Astrocyte (in vitro differentiated cells and primary cell): ENCODE measurements around the gene ZNF362. TPM values are rescaled to one million over a fixed set of nuclear protein-coding genes. Genes with fewer than 3 reads are reported as not detected.
A peak's percentile ranks its signal among the peaks of the same experiment; 100 is the strongest.

Source experiments
- DNase-seq: peaks from one replicate; pipeline ENCODE4 v3.0.0-alpha.2; 2010; ENCODE audit warnings: low read depth
- FAIRE-seq: peaks from 2 replicates; lab custom pipeline; 2011; peaks lifted over from hg19 to GRCh38; lab: Jason Lieb, UNC
- H2AFZ ChIP-seq: 2 replicates; pipeline ENCODE4 v1.6.0; 2012; ENCODE audit warnings: low read depth, low read length, inconsistent platforms
- H3K27ac ChIP-seq: 2 replicates; pipeline ENCODE4 v1.5.1; 2011; ENCODE audit warnings: low read depth, low read length, inconsistent platforms
- H3K27me3 ChIP-seq: 2 replicates; pipeline ENCODE4 v1.6.0; 2011; ENCODE audit warnings: low read length, inconsistent platforms; ENCODE audit not compliant: insufficient read depth
- H3K36me3 ChIP-seq: 2 replicates; pipeline ENCODE4 v1.5.1; 2011; ENCODE audit warnings: low read length, inconsistent platforms; ENCODE audit not compliant: insufficient read depth
- H3K4me1 ChIP-seq: 2 replicates; pipeline ENCODE4 v1.5.1; 2011; ENCODE audit warnings: low read length, inconsistent platforms; ENCODE audit not compliant: insufficient read depth
- H3K4me2 ChIP-seq: 2 replicates; pipeline ENCODE4 v1.6.0; 2012; ENCODE audit warnings: low read length, inconsistent platforms
- H3K4me3 ChIP-seq: 2 replicates; pipeline ENCODE4 v1.5.1; 2011; ENCODE audit warnings: low read depth, mild to moderate bottlenecking, low read length, inconsistent platforms; ENCODE audit not compliant: insufficient read depth
- H3K79me2 ChIP-seq: 2 replicates; pipeline ENCODE4 v1.6.0; 2012; ENCODE audit warnings: mild to moderate bottlenecking, low read length, inconsistent platforms; ENCODE audit not compliant: insufficient read depth
- H3K9ac ChIP-seq: 2 replicates; pipeline ENCODE4 v1.6.0; 2012; ENCODE audit warnings: mild to moderate bottlenecking, low read length, inconsistent platforms
- H3K9me3 ChIP-seq: 2 replicates; pipeline ENCODE4 v1.5.1; 2012; ENCODE audit warnings: low read depth, mild to moderate bottlenecking, low read length, inconsistent platforms; ENCODE audit not compliant: insufficient read depth
- H4K20me1 ChIP-seq: 2 replicates; pipeline ENCODE4 v1.6.0; 2012; ENCODE audit warnings: low read length, inconsistent platforms; ENCODE audit not compliant: insufficient read depth
- H3K27ac Mint-ChIP-seq: one replicate; pipeline ENCODE4 v1.8.0; 2021; ENCODE audit warnings: mild to moderate bottlenecking, mixed read lengths; ENCODE audit not compliant: unreplicated experiment
- H3K27me3 Mint-ChIP-seq: one replicate; pipeline ENCODE4 v1.8.0; 2021; ENCODE audit warnings: low read depth, mixed read lengths; ENCODE audit not compliant: unreplicated experiment
- H3K36me3 Mint-ChIP-seq: one replicate; pipeline ENCODE4 v1.8.0; 2021; ENCODE audit warnings: low read depth, mixed read lengths; ENCODE audit not compliant: unreplicated experiment
- H3K4me1 Mint-ChIP-seq: one replicate; pipeline ENCODE4 v1.8.0; 2021; ENCODE audit warnings: low read depth, mixed read lengths; ENCODE audit not compliant: unreplicated experiment
- H3K4me3 Mint-ChIP-seq: one replicate; pipeline ENCODE4 v1.8.0; 2021; ENCODE audit warnings: mild to moderate bottlenecking, moderate library complexity, mixed read lengths; ENCODE audit not compliant: unreplicated experiment
- H3K9me3 Mint-ChIP-seq: one replicate; pipeline ENCODE4 v1.8.0; 2021; ENCODE audit warnings: mild to moderate bottlenecking, mixed read lengths; ENCODE audit not compliant: unreplicated experiment
- EZH2 ChIP-seq: IDR thresholded peaks from 2 replicates; pipeline ENCODE4 v1.6.1; 2012; ENCODE audit warnings: mild to moderate bottlenecking, low read length, inconsistent platforms; ENCODE audit not compliant: insufficient read depth
- total RNA-seq: library from RNA; stranded (reverse); gene quantifications from 2 replicates; pipeline ENCODE4 v1.2.1, GENCODE V29; 2021
- TF ChIP-seq, protein P1 (sequence below): IDR thresholded peaks from 2 replicates; pipeline ENCODE4 v1.5.1; 2011; ENCODE audit warnings: low read depth, mild to moderate bottlenecking, inconsistent platforms, low read length, moderate library complexity; ENCODE audit not compliant: insufficient read depth

The ZNF362 gene
- total RNA-seq, 1 donor from 2014 or later, result 38.7 TPM

DNA sequence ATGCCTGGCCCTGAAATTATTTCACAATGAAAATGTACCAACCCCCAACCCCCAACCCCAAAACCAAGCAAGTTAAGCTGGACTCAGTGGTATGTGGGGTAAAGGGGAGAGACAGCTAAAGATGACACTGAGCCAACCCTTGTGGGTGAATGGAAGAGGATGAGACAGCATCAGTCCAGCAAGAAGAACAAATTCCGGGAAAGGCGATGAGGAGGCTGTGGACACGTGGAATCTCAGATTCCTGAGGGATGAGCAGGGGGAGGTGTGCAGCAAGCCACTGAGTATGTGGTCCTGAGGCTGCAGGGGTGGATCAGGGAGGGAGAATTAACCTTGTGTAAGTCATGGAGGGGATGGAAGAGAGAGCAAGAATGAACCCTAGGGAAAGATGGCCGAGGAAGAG lies 14.4 kb upstream of the ZNF362 start:
- no peaks in the 10 kb centered on the region for H3K79me2 ChIP-seq
- H4K20me1 ChIP-seq, result no peaks in the 10 kb centered on the region
- H3K36me3 Mint-ChIP-seq, result no peaks in the 10 kb centered on the region
- peaks cover 11% of the 10 kb centered on the region for H3K4me1 Mint-ChIP-seq
- no peak overlapping the region for H3K4me2 ChIP-seq
- peaks cover 6% of the 10 kb centered on the region for H3K27me3 ChIP-seq
- no peaks in the 10 kb centered on the region for H3K9me3 ChIP-seq
- no peak overlapping the region for H3K4me3 Mint-ChIP-seq
- H2AFZ ChIP-seq, result no peak overlapping the region
- no peak overlapping the region for H3K4me3 ChIP-seq
- H3K4me1 ChIP-seq, result peaks cover 3% of the 10 kb centered on the region
- H3K27ac Mint-ChIP-seq, result no peak overlapping the region
- H3K27me3 Mint-ChIP-seq, result peaks cover 6% of the 10 kb centered on the region
- no peaks in the 10 kb centered on the region for H3K36me3 ChIP-seq
- FAIRE-seq (no peak), DNase-seq (no peak)
- peaks cover 7% of the 10 kb centered on the region for H3K9me3 Mint-ChIP-seq
- no peak overlapping the region for H3K27ac ChIP-seq
- no peak overlapping the region for H3K9ac ChIP-seq
- TF ChIP-seq EZH2, result no peak
- TF ChIP-seq, protein P1, sequence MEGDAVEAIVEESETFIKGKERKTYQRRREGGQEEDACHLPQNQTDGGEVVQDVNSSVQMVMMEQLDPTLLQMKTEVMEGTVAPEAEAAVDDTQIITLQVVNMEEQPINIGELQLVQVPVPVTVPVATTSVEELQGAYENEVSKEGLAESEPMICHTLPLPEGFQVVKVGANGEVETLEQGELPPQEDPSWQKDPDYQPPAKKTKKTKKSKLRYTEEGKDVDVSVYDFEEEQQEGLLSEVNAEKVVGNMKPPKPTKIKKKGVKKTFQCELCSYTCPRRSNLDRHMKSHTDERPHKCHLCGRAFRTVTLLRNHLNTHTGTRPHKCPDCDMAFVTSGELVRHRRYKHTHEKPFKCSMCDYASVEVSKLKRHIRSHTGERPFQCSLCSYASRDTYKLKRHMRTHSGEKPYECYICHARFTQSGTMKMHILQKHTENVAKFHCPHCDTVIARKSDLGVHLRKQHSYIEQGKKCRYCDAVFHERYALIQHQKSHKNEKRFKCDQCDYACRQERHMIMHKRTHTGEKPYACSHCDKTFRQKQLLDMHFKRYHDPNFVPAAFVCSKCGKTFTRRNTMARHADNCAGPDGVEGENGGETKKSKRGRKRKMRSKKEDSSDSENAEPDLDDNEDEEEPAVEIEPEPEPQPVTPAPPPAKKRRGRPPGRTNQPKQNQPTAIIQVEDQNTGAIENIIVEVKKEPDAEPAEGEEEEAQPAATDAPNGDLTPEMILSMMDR, result no peak

DNA sequence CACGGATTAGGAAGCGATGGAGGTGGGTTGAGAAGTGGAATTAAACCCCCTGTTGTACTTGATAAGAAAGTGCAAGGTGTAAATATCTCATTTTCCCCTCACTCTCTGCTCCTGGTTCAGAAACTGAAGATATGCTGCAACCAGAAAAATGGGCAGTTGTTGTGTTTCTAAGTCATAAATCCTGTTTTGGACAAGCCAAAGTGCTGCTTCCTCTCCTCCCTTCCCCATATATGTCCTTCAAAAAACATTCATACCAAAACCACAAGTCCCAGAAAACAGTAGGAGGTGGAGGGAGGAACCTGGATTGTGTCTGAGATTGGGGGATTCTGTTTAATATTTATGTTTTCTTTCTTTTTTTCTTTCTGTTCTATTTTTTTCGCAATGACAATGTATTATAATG lies 13.6 kb upstream of the ZNF362 start:
- Histone ChIP-seq H3K27me3 (peaks cover 6% of the 10 kb centered on the region), H3K27ac (no peak overlapping the region), H3K4me2 (no peak overlapping the region), H3K36me3 (no peaks in the 10 kb centered on the region), H3K4me1 (peaks cover 3% of the 10 kb centered on the region), H3K4me3 (no peak overlapping the region), H3K9me3 (no peaks in the 10 kb centered on the region), H3K79me2 (no peaks in the 10 kb centered on the region), H4K20me1 (no peaks in the 10 kb centered on the region), H3K9ac (no peak overlapping the region), H2AFZ (no peak overlapping the region)
- FAIRE-seq, result no peak
- H3K4me1 Mint-ChIP-seq, result peaks cover 11% of the 10 kb centered on the region
- no peak for DNase-seq
- no peak for TF ChIP-seq EZH2
- TF ChIP-seq, protein P1, result no peak
- H3K27ac Mint-ChIP-seq, result no peak overlapping the region
- H3K27me3 Mint-ChIP-seq, result peaks cover 11% of the 10 kb centered on the region
- no peaks in the 10 kb centered on the region for H3K36me3 Mint-ChIP-seq
- H3K4me3 Mint-ChIP-seq, result no peak overlapping the region
- H3K9me3 Mint-ChIP-seq, result peaks cover 7% of the 10 kb centered on the region

DNA sequence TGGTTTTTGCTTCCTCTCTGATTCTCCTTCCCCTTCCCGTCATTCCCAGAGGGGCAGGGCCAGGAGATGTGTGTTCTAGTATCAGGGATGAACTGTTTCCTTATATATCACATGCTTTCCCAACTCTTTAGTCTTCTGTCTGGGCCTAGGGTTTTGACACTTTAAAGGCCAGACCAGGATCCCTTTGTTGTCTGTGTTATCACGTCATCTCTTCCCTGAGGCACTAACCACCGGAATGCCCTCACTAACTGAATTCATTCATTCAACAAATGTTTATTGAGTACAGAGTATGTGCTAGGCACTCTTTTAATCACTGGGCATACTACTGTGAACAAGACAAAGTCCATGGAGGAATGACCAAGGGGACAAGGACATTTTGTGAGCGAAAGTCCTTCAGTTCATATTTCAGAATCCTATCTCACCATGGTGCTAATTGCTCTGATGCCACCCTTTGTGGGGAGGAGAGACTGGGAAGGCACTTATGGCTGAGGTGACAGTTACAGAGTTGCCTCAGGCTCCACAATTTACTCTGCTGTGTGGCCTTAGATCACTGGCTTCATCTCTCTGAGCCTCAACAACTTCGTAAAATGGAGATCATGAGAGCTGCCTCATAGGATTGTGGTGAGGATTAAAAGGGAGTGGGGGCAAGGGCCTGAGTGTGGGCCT lies 12.0 kb upstream of the ZNF362 start:
- H3K4me3 Mint-ChIP-seq, result no peak overlapping the region
- no peak overlapping the region for H2AFZ ChIP-seq
- H3K9me3 Mint-ChIP-seq, result peaks cover 7% of the 10 kb centered on the region
- H3K4me1 Mint-ChIP-seq, result peaks cover 11% of the 10 kb centered on the region
- H3K27ac ChIP-seq, result no peak overlapping the region
- peaks cover 6% of the 10 kb centered on the region for H3K27me3 ChIP-seq
- H3K9ac ChIP-seq, result no peak overlapping the region
- H3K27ac Mint-ChIP-seq, result peak overlapping the region; percentile 62
- no peaks in the 10 kb centered on the region for H3K9me3 ChIP-seq
- TF ChIP-seq, protein P1, result no peak
- no peak for TF ChIP-seq EZH2
- peaks cover 3% of the 10 kb centered on the region for H3K4me1 ChIP-seq
- H3K36me3 Mint-ChIP-seq, result no peaks in the 10 kb centered on the region
- DNase-seq, result peak; percentile 25
- no peaks in the 10 kb centered on the region for H4K20me1 ChIP-seq
- H3K4me3 ChIP-seq, result no peak overlapping the region
- no peak for FAIRE-seq
- H3K27me3 Mint-ChIP-seq, result peaks cover 25% of the 10 kb centered on the region
- H3K79me2 ChIP-seq, result no peaks in the 10 kb centered on the region
- no peak overlapping the region for H3K4me2 ChIP-seq
- H3K36me3 ChIP-seq, result no peaks in the 10 kb centered on the region
